Gastroesophageal sphincter (tissue), 4 donors: Measurements from ENCODE around the gene GSAP. TPM values are rescaled to one million over a fixed set of nuclear protein-coding genes. Genes with fewer than 3 reads are reported as not detected.
A peak's percentile ranks its signal among the peaks of the same experiment; 100 is the strongest.

Source experiments
- ATAC-seq: fragments of 150-250 bp; one replicate; pipeline ENCODE4 v1.9.1; 2016; ENCODE audit warnings: mild to moderate bottlenecking, moderate library complexity
- H3K27ac ChIP-seq, 4 donors: fragments of 200-600 bp; sonication (generic) in 3 of 4; 1 replicate in 3 of 4; 2 replicates in 1 of 4; pipeline ENCODE4 v1.5.1; 2016 to 2019
- H3K27me3 ChIP-seq: fragments of 200-600 bp; sonication (generic); one replicate; pipeline ENCODE4 v1.5.1; 2019
- H3K36me3 ChIP-seq, 2 donors: fragments of 200-600 bp; sonication (generic); one replicate each; pipeline ENCODE4 v1.5.1; 2019; ENCODE audit warnings: control low read depth in 1 of 2
- H3K4me1 ChIP-seq, 3 donors: fragments of 200-600 bp; sonication (generic); 1 replicate in 2 of 3; 2 replicates in 1 of 3; pipeline ENCODE4 v1.5.1; 2016 to 2019; ENCODE audit warnings: control low read depth in 2 of 3
- H3K4me3 ChIP-seq, 2 donors: fragments of 200-600 bp; sonication (generic); one replicate each; pipeline ENCODE4 v1.5.1; 2019; ENCODE audit warnings: mild to moderate bottlenecking in 1 of 2, moderate library complexity in 1 of 2
- H3K9me3 ChIP-seq, 3 donors: fragments of 200-600 bp; sonication (generic); one replicate each; pipeline ENCODE4 v1.5.1; 2017 to 2019; ENCODE audit warnings: control low read depth in 2 of 3
- EP300 ChIP-seq: sonication (generic); formaldehyde crosslinking; IDR thresholded peaks from one replicate; pipeline ENCODE4 v1.6.1; 2017; ENCODE audit warnings: antibody characterized with exemption, mild to moderate bottlenecking
- POLR2A ChIP-seq, 2 donors: fragments of 450-650 bp; IDR thresholded peaks; one replicate each; pipeline ENCODE4 v1.6.1; 2017; ENCODE audit warnings: antibody characterized with exemption in 2 of 2, mild to moderate bottlenecking in 2 of 2, moderate library complexity in 1 of 2
- POLR2AphosphoS5 ChIP-seq: sonication (generic); formaldehyde crosslinking; IDR thresholded peaks from one replicate; pipeline ENCODE4 v1.6.1; 2017; ENCODE audit warnings: antibody characterized with exemption
- WGBS, 2 donors: methylation state at CpG; one replicate each; pipeline ENCODE4 v1.1.5; 2018; ENCODE audit warnings: low coverage in 1 of 2; 5-methylcytosine and 5-hydroxymethylcytosine counted together
- total RNA-seq, 4 donors: library from RNA; depleted of rRNA; stranded (reverse); fragments of >200 nt; gene quantifications; one replicate each; pipeline ENCODE4 v1.1.0, GENCODE V29; 2016
- TF ChIP-seq, protein P1 (sequence below), 4 experiments: fragments of 200-600 bp in 2 of 4; fragments of 450-650 bp in 2 of 4; sonication (generic) in 1 of 4; IDR thresholded peaks; one replicate each; pipeline ENCODE4 v1.5.1; 2017 to 2019; ENCODE audit warnings: antibody characterized with exemption in 4 of 4, mild to moderate bottlenecking in 2 of 4, moderate library complexity in 2 of 4

GSAP gene
- total RNA-seq, 4 donors from 2014 or later = 12.8 to 23.7 (median 15.5) TPM

DNA sequence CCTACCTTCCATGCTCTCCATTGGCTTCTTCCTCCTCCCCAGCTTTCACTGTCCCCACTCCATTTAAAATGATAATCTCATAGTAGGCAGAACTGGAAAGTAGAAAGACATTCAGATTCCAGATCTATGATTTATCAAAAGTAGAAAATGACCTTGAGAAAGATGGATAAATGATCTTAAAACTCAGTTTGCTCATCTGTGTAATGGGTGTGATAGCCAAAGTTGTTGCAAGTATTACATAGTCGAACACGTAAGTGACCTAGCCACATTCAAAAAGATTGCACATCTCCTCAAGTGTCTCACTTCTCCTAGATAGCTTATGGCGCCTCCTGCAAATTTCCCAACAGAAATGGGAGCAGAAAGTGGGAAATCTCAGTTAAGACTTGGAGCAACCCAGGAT, 126.8 kb downstream of the GSAP start:
- Histone ChIP-seq H3K4me1 (no peaks in the 10 kb centered on the region), H3K27me3 (no peaks in the 10 kb centered on the region), H3K4me3 (no peak overlapping the region), H3K27ac (no peak overlapping the region), H3K9me3 (no peaks in the 10 kb centered on the region), H3K36me3 (peaks cover 0 to 42% of the 10 kb centered on the region in 2 donors)
- WGBS, 2 donors = 96% methylated on average over 3 of the region's 3 CpGs; no CpG with 5 or more reads in 1 of the 2 donors
- TF ChIP-seq POLR2AphosphoS5 = no peak
- TF ChIP-seq, protein P1, sequence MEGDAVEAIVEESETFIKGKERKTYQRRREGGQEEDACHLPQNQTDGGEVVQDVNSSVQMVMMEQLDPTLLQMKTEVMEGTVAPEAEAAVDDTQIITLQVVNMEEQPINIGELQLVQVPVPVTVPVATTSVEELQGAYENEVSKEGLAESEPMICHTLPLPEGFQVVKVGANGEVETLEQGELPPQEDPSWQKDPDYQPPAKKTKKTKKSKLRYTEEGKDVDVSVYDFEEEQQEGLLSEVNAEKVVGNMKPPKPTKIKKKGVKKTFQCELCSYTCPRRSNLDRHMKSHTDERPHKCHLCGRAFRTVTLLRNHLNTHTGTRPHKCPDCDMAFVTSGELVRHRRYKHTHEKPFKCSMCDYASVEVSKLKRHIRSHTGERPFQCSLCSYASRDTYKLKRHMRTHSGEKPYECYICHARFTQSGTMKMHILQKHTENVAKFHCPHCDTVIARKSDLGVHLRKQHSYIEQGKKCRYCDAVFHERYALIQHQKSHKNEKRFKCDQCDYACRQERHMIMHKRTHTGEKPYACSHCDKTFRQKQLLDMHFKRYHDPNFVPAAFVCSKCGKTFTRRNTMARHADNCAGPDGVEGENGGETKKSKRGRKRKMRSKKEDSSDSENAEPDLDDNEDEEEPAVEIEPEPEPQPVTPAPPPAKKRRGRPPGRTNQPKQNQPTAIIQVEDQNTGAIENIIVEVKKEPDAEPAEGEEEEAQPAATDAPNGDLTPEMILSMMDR (IDR thresholded peaks at IDR 0.05) = no peak
- TF ChIP-seq POLR2A (IDR thresholded peaks at IDR 0.05) = no peak
- TF ChIP-seq EP300 = no peak
- ATAC-seq = no peak

- Histone ChIP-seq H3K27me3 (no peaks in the 10 kb centered on the region), H3K9me3 (no peaks in the 10 kb centered on the region), H3K27ac (no peak overlapping the region), H3K36me3 (peaks cover 0 to 38% of the 10 kb centered on the region in 2 donors), H3K4me1 (no peaks in the 10 kb centered on the region), H3K4me3 (no peak overlapping the region)
- TF ChIP-seq, protein P1 (IDR thresholded peaks at IDR 0.05) = no peak
- TF ChIP-seq EP300 (no peak), POLR2AphosphoS5 (peak; percentile 22), POLR2A (IDR thresholded peaks at IDR 0.05) (no peak)
- no peak for ATAC-seq
- 51 to 72% methylated on average over 6 to 7 of the region's 7 CpGs for WGBS, 2 donors
Measured at GRCh38 chr7:77288676-77289320, 127.4 kb downstream of the GSAP start.

GRCh38 chr7:77284616-77285015, 131.5 kb downstream of the GSAP start:
- peaks cover 0 to 26% of the 10 kb centered on the region in 2 donors for H3K36me3 ChIP-seq
- no peak overlapping the region for H3K4me3 ChIP-seq
- H3K27me3 ChIP-seq = no peaks in the 10 kb centered on the region
- no peak for ATAC-seq
- WGBS, 2 donors = 54 to 80% methylated on average over 2 of the region's 2 CpGs
- H3K27ac ChIP-seq = no peak overlapping the region
- peaks cover 5 to 25% (median 10%) of the 10 kb centered on the region in 3 donors for H3K4me1 ChIP-seq
- no peaks in the 10 kb centered on the region for H3K9me3 ChIP-seq
- TF ChIP-seq POLR2AphosphoS5 = no peak
- no peak for TF ChIP-seq POLR2A (IDR thresholded peaks at IDR 0.05)
- TF ChIP-seq EP300 = no peak
- TF ChIP-seq, protein P1 (IDR thresholded peaks at IDR 0.05) = no peak

- no peak for ATAC-seq
- no peaks in the 10 kb centered on the region for H3K9me3 ChIP-seq
- H3K4me1 ChIP-seq = peaks cover 5 to 25% (median 10%) of the 10 kb centered on the region in 3 donors
- H3K27me3 ChIP-seq = no peaks in the 10 kb centered on the region
- no peak for TF ChIP-seq POLR2AphosphoS5
- TF ChIP-seq POLR2A (IDR thresholded peaks at IDR 0.05) = no peak
- no peak for TF ChIP-seq EP300
- TF ChIP-seq, protein P1 (IDR thresholded peaks at IDR 0.05) = no peak
- H3K36me3 ChIP-seq = peaks cover 0 to 21% of the 10 kb centered on the region in 2 donors
- no peak overlapping the region for H3K4me3 ChIP-seq
- no peak overlapping the region for H3K27ac ChIP-seq
- 67 to 90% methylated on average over 2 to 3 of the region's 4 CpGs for WGBS, 2 donors
Measured at GRCh38 chr7:77284005-77284404, 132.1 kb downstream of the GSAP start.

GRCh38 chr7:77282897-77283296, 133.3 kb downstream of the GSAP start:
- Histone ChIP-seq H3K4me3 (no peak overlapping the region), H3K27me3 (no peaks in the 10 kb centered on the region), H3K27ac (peak overlapping the region in 1 of 4 donors; percentile 38), H3K9me3 (no peaks in the 10 kb centered on the region), H3K4me1 (peaks cover 5 to 25% (median 10%) of the 10 kb centered on the region in 3 donors), H3K36me3 (peaks cover 0 to 13% of the 10 kb centered on the region in 2 donors)
- no peak for TF ChIP-seq POLR2AphosphoS5
- no peak for TF ChIP-seq EP300
- no peak for TF ChIP-seq POLR2A (IDR thresholded peaks at IDR 0.05)
- TF ChIP-seq, protein P1 (IDR thresholded peaks at IDR 0.05) = no peak
- WGBS, 2 donors = 20 to 43% methylated on average over 1 of the region's 1 CpG
- ATAC-seq = no peak
